GM23338 (cell line): ENCODE measurements around the gene GABRB3.

Experiments used
- CREB1 ChIP-seq: fragments of 250-450 bp; sonication (Bioruptor Pico); IDR thresholded peaks from 2 replicates; pipeline ENCODE4 v1.5.0; 2020; ENCODE audit warnings: low read depth, mild to moderate bottlenecking, moderate library complexity
- CTCF ChIP-seq, 2 experiments: fragments of 200-600 bp in 1 of 2; sonication (generic) in 1 of 2; conservative IDR thresholded peaks; 2 replicates each; pipeline versions ENCODE4 v1.5.1 to v1.6.1; 2016 to 2017; ENCODE audit warnings: antibody characterized with exemption in 2 of 2, low read depth in 2 of 2, mild to moderate bottlenecking in 2 of 2, moderate library complexity in 1 of 2
- EZH2 ChIP-seq: fragments of 200-600 bp; sonication (generic); IDR thresholded peaks from one replicate; pipeline ENCODE4 v1.8.0; 2017; ENCODE audit warnings: antibody characterized with exemption, mild to moderate bottlenecking, low read depth; ENCODE audit not compliant: unreplicated experiment
- EZH2phosphoT487 ChIP-seq: fragments of 200-600 bp; sonication (generic); IDR thresholded peaks from one replicate; pipeline ENCODE4 v1.8.1; 2018; ENCODE audit warnings: antibody characterized with exemption; ENCODE audit not compliant: unreplicated experiment
- JUNB ChIP-seq: IDR thresholded peaks from one replicate; pipeline ENCODE4 v1.6.1; 2016; ENCODE audit warnings: antibody characterized with exemption; ENCODE audit not compliant: unreplicated experiment
- NANOG ChIP-seq: IDR thresholded peaks from 2 replicates; pipeline ENCODE4 v1.6.1; 2016; ENCODE audit warnings: antibody characterized with exemption, borderline replicate concordance
- POLR2AphosphoS5 ChIP-seq: IDR thresholded peaks from 2 replicates; pipeline ENCODE4 v1.6.1; 2016; ENCODE audit warnings: antibody characterized with exemption, low read depth
- REST ChIP-seq: IDR thresholded peaks from one replicate; pipeline ENCODE4 v1.6.1; 2018; ENCODE audit warnings: antibody characterized with exemption; ENCODE audit not compliant: unreplicated experiment
- ZNF114 ChIP-seq: fragments of 250-450 bp; sonication (Bioruptor Pico); IDR thresholded peaks from 2 replicates; pipeline ENCODE4 v1.5.0; 2020; ENCODE audit warnings: mild to moderate bottlenecking, moderate library complexity

- TF ChIP-seq CTCF (conservative IDR thresholded peaks at IDR 0.05; ENCODE audit: low read depth in 2 of 2) (no peak), REST (no peak), POLR2AphosphoS5 (no peak), EZH2phosphoT487 (no peak), NANOG (no peak), JUNB (no peak), EZH2 (no peak), ZNF114 (CRISPR knock-in tag) (no peak), CREB1 (CRISPR knock-in tag) (no peak)
Observed at GRCh38 chr15:26635614-26636013, 137.3 kb downstream of the GABRB3 start.
